Measurements from ENCODE around the gene ALS2CL. TPM values are rescaled to one million over a fixed set of nuclear protein-coding genes. Genes with fewer than 3 reads are reported as not detected.
"Not testable (repeated sequence)": the region's sequence is repeated elsewhere in the genome, so short reads cannot be mapped to it uniquely, and the experiment has no call there.

Gene ALS2CL
- total RNA-seq, 1 donor: 2.4 TPM

DNA sequence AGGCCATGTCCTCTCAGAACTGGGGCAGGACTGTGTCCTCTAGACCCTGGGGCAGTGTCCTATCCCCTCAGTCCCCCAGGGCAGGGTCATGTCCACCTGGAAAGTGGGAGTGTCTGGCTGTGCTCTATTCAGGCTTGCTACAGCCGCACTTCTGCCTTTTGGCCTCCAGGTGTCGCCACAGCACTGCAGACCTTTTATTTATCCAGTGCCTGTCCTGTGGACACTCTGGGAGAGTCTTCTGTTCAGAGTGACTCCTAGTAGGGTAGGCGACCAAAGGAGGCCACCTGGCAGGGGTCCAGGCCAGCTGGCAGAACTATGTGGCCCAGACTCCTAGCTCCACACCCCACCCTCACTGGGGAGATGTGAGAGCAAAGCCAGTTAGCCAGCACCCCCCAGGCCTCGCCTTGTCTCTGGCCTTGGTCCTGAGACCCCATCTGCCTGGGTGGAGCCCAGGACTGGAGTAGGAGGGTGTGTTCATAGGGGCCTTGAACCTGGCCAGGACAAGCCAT is 11.6 kb upstream of the ALS2CL start:
- peak; percentile 50 to 76 (median 61) for DNase-seq (ENCODE audit: low read depth in 2 of 3, low spot score in 2 of 3)

DNA sequence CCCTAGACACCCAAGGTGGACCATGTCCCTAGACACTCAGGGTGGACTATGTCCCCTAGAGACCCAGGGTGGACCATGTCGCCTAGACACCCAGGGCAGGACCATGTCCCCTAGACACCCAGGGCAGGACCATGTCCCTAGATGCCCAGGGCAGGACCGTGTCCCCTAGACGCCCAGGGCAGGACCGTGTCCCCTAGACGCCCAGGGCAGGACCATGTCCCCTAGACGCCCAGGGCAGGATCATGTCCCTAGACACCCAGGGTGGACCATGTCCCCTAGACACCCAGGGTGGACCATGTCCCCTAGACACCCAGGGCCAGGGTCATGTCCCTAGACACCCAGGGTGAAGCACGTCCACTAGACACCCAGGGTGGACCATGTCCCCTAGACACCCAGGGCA is 10.9 kb upstream of the ALS2CL start:
- not testable (repeated sequence) for DNase-seq (ENCODE audit: low read depth in 2 of 3, low spot score in 2 of 3)

DNA sequence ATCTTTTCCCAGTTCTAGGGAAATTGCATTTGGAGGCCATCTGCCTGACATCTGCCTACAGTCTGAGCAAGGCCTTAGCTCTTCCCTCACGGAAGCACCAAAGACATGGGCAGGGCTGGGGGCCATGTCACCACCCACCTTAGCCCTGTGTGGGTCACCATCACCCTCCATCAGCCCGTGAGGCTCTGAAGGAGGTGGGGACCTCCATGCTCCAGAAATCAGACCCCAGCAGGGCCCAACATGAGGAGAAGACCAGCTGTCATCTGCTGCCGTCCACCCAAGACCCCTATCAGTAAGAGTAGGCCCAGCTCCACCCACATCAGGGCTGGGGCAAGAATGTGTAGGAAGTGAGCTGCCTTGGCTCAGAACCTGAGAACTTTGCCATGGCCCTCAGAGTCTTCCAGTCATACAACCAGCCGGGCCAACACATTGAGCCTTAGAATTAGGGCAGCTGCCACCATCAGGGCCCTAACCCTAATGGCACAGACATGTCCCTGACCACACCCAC is 9.6 kb upstream of the ALS2CL start:
- DNase-seq (ENCODE audit: low read depth in 2 of 3, low spot score in 2 of 3): no peak

DNA sequence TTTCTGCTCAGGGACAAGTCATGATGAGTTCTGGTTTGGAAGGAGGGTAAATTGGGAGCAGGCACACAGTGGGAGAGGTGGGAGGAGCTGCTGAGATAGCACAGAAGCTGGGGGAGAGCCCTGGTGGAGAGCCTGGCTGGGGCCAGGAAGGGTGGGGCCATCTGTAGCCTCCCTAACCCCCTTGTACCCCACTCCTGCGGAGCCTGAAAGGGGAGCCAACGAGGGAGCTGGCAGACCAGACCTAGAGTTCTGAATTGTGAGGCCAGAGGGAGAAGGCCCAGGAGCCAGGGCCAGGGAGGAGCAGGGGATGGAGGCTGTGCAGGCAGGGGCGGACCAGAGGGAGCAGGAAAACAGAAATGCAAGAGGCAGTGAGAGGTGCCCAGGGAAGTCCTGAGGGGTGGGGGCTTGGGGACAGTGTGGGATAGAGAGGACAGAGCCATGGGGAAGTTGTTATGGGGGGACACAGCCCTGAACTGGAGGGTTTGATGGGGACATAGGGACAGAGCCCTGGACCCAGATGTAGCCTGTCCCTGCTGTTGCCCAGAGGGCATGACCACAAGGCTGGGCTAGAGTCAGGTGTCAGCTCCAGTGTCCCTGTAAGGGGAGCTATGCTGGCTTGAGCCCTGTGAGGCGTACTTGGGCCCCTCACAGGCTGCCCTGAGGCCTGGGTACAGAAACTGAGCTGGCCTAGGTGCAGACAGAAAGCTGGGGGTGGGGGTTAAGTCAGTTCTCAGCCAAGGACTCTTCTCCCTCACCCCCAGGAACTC is 8.9 kb upstream of the ALS2CL start:
- no peak for DNase-seq (ENCODE audit: low read depth in 2 of 3, low spot score in 2 of 3)

DNA sequence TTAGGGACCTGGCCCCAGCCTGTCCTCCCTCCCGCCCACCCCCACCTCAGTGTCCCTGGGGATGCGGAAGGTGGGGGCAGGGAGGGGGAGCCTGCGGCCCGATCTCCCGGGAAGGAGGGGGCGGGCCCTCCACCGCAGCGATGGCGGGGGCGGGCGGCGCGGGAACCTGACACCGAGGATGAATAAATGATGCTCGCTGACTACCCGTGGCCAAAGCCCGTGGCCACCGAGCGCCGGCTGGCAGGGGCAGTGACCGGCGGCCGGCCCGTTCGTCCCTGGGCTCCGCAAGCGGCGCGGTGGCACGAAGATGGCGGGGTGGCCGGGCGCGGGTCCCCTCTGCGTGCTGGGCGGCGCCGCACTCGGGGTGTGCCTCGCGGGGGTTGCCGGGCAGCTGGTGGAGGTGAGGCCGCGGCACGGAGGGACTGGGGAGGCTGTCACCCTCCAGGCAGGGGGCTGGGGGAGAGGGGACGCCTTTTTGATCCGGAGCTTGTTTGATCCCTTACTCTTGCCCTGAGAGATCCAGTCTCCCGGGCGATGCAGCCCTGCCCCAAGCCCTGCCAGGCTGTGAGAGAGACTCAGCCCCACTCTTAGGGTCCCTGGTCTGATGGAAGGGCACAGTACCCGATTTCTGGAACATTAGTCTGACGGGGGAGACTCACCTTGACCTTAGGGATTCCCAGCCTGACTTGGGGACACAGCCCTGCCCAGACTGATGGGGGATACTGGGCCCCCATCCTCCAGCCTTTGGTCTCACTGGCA is 7.9 kb upstream of the ALS2CL start, which contains the start of gene TMIE:
TMIE (plus strand) TSS at position 212 of the 759 bp plus-strand sequence; CDS start at position 308, 96 bp downstream.
- no peak for DNase-seq (ENCODE audit: low read depth in 2 of 3, low spot score in 2 of 3)

DNA sequence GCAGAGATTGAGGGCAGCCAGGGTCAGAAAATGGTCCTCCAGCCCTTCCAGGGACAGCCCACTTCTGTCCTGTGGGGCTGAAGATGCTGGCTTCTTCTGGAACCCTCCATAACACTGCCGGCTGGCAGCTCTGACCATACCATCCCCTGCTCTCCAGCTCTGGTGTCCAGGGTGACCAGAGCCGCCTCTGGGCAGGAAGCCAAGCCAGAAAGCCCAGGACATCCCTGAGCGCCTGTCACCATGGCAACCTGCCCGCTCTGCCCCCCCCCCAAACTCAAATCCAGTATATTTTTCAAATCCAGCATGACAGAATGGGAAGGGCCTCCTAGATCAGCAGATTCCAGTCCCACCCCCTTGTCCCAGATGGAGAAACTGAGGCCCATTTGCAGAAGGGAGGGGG is 7.3 kb upstream of the ALS2CL start:
- DNase-seq (ENCODE audit: low read depth in 2 of 3, low spot score in 2 of 3): no peak

DNA sequence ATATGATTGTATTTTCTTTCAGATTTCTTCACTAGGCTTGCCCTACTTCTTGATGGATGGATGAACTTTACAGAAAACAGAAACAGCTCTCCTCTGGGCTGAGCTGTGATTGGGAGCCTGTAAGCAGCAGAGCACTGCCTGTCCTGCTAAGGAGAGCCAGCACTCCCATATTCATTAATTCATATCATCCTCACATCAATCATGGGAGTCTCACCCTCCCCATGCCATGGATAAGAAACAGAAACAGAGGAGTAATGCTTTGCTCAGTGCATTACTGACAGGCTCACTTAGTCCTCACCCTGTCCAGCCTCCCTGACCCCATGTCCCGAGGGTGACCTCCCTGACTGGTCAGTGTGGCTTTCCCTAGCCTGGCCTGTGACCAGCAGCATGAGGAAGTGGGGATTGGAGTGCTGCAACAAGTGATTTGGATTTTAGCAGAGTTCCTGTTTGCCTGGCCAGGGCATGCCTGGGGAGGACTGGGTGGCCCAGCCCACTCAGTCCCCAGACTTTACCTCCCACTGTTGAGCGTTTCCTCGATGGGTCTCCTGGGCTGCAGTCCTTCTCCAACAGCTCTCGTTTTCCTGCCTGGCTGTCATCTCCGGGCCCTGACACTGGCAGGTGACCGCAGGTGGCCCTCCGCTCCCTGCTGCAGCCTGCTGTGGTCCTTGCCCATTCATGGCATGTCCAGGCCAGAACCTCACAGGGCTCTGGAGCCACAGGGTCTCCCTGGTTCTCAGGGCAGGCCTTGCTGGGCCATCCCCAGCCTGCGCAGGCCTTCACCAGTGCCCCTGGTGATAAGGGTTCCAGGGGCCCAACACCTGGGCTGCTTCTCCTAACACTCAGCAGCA is 6.4 kb upstream of the ALS2CL start:
- no peak for DNase-seq (ENCODE audit: low read depth in 2 of 3, low spot score in 2 of 3)

DNA sequence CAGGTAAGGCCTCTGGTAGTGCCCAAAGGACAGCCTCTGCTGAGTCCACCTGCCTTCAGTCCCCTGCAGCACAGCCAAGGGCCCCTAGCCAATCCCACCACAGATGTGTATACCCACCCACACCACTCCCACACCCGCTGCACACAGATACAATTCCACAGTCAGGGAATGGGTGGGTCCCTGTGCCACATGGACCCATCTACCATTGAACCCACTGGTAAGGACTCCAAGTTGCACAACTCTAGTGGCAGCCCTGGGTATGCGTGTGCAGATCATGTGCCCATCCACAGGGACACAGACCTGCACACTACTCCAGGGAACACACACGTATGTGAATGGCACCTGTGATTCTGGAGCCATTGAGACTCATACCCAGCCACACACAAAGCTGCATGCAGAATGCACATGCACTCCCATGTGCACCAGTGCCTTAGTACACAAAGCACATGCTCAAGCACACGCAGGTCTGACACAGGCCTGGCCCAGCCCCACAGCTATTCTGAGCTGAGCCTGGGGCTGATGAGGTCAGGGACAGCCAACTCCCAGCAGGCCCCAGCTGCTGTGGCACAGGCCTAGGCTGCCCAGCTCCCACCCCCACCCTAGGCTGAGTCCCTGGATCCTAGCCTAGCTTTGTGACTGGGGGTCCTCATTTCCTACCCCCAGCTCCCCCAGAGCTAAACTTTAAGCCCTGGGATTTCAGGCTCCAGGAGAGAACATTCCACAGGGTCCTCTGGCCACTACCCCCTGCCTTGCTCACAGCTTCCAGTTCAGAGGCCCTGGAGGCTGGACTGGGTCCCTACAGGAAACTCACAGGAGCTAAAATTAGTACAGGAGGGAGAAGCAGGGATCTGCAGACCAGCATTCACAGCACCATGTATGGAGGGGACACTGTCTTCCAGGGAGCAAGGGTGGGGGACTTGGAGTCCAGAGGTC is 2.7 kb upstream of the ALS2CL start:
- DNase-seq (ENCODE audit: low read depth in 2 of 3, low spot score in 2 of 3): no peak

DNA sequence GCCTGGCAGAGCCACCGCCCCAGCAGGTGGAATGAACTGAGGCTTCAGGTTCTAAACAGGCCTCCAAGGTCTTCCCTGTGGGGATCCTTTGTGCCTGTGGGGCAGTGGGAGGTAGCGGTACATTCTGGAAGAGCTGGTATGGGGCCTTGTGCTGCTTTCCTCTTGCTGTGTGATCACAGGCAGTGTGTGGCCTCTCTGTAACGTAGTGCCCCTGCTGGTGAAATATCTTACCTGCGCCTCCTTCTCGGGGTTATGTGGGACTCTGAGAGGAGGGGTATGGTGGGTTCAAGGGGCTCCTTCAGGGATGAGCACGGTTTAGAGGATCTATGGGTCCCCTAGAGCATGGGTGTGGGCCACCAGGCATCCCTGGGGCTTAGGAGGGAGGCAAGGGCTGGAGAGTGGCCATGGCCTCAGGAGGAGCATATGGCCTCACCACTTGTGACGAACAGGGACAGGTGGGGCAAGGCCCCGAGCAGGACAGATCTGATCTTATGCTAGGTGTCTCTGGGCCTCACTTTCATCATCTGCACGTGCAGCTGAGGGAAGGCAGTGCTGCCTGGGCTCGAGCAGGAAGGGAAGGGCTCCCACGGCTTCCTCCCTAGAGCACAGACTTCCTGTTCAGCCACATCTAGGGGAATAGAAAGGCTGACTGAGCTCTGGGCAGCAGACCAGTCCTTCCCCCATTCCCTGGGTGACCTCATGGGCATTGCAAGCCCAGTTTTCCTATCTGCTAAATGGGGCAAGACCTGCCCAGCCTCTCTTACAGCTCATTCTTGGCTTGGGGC is 1.9 kb upstream of the ALS2CL start:
- DNase-seq (ENCODE audit: low read depth in 2 of 3, low spot score in 2 of 3): peak; percentile 25 to 50 (median 38)

DNA sequence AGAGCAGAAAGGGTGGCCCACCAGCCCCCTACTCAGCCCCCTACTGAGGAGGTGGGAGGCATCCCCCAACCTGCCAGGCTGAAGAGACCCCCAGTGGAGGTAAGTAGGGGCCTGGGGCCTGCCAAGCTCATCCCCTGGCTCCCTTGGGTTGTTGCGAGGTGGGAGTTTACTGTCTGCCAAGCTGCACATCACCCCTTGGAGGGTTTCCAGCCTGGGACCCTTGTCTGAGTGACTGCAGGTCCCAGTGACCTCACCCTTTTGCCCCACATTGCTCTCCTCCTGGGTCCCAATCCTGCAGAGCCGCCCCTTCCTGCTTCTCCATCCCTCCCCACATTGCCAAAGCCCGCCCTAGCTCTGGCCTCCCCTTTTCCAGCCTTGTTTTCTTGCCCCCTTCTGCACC is 1.0 kb upstream of the ALS2CL start:
- no peak for DNase-seq (ENCODE audit: low read depth in 2 of 3, low spot score in 2 of 3)

DNA sequence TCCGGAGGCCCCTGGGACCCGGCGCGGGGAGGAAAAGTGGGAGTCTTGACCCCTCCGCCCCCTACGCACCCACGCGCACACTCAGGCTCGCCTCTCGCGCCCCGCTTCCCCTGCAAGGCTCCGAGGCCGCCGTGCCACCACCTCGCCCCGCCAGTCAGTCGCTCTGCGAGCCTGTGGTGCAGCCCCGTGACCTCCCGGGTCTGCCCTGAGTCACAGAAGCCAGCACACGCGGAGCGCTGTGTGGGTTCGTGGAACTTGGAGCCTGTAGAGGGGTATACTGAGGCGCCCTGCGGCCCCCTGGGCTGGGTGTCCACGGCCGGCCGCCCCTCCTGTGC is 380 bp upstream of the ALS2CL start:
- DNase-seq (ENCODE audit: low read depth in 2 of 3, low spot score in 2 of 3): peak; percentile 37 to 54 (median 54)

DNA sequence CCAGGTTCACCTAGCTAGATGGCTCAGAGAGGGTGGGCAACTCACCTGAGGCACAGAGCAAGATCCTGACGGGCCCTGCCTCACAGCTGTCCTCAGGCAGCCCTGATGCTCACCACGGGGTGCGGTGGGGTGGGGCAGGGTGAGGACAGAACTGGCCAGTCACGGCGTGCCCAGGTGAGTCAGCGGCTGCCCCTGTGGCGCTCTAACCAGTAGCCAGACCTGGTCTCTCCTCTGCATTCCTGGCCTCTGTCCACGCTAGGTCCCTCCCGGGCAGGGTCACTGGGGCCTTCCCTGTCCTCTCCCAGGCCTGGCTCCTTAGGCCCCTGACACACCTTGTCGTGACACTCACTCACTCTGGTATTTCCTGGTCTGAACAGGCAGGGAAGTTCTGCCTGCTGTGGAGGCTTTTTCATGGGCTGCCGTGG is 901 bp downstream of the ALS2CL start:
- no peak for DNase-seq (ENCODE audit: low read depth in 2 of 3, low spot score in 2 of 3)

DNA sequence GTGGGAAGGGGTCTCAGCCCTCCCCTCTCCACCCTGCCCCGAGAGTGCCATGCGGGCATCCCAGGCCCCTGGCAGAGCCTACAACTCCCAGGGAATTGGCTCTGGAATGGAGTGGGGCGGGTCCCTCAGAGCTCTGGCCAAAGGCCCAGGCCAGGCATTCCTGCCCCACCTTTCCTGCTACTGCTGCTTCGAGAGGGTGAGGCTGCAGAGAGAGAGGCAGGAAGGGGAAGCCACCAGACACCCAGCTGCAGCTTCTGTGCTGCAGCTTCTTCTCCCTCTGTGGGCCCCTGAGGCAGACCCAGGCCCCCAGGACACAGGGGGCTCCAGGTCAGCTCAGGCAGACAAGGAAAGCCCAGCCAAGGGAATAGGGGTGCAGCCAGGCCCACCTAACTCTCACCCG is 2.7 kb downstream of the ALS2CL start:
- peak in 1 of 3 donors; percentile 38 for DNase-seq (ENCODE audit: low read depth in 2 of 3, low spot score in 2 of 3)

DNA sequence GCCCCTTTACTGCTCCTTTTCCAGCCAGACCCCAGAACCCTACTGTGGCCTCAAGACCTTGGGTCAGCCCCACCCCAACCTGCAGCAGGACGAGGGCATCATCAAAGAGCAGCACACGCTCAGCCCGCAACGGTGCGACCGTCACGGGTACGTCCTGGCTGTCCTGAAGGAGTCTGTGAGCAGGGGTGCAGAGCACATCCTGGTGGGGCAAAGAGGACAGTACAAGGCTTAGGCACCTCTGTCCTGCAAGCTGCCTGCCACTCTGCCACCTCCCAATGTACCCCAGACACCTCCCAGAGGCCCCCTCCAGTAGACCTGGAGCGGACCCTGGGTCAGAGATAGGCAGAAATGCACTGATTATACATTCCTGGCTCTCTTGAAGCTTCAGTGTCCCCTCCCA is 8.0 kb downstream of the ALS2CL start:
- DNase-seq (ENCODE audit: low read depth in 2 of 3, low spot score in 2 of 3): no peak

DNA sequence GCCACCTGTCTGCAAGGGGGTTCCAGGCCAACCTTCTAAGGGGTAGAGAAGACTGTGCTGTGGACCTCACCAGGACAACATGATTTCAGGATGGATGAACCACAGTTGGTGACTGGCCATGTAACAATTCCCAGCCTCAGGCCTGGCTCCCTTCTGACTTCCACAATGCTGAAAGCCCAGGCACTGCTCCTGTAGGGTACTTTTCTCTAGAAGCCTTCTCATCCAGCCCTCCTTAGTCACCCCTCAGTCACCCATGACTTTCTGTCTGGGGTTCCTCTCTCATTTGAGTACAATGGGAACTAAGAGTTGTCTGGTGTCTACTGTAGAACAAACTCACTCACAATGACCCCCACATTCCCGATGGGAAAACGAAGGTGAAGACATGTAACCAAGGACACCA is 8.6 kb downstream of the ALS2CL start:
- no peak for DNase-seq (ENCODE audit: low read depth in 2 of 3, low spot score in 2 of 3)

DNA sequence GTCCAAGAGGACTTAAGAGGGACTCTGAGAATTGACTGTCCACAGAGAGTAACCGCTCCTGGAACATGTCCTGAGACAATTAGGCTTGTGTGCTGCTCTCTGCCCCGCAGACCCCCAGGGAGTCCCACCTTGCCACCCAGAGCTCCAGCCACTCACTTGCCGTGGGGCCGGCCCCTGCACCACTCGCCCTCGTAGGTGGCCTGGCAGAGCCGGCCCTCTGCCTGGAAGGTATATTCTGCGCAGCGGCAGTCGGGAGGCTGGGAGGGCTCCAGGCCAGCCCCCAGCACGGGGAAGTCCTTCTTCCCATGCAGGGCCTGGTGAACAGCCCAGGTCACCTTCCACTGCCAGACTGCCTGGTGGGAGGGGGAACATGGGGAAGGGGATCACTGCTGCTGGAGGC is 10.5 kb downstream of the ALS2CL start:
- DNase-seq (ENCODE audit: low read depth in 2 of 3, low spot score in 2 of 3): no peak

DNA sequence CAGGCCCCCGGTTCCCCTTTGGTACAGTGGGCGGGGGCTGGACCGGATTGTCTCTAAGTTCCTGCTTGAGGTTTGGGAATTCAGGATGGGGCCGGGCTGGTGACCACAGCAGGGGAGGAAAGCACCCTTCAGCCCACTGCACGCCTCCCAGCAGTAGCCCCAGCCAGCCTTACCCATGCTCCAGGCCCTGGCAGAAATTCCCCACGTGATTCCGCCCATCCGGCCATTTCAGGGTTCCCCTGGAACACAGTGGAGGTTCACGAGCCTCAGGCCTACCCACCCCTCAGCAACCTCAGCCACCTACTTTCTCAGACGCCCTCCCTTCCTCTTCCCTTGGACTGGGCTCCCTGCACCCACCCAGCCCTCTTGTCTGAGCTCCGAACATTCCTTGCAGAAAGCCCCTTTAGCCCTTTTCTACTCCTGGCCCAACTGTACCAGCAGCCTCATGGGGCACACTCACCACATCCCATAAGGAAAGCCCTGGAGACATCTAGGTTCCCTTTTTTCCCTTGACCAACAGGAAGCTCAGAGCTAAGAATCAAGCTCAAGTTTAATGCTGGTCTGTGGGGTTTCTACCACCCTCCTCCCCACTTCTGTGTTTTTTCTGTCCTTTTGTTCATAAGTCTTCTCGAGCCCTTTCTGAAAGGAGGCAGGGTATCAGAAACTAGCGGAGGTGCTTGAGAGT is 11.5 kb downstream of the ALS2CL start:
- DNase-seq (ENCODE audit: low read depth in 2 of 3, low spot score in 2 of 3): no peak

DNA sequence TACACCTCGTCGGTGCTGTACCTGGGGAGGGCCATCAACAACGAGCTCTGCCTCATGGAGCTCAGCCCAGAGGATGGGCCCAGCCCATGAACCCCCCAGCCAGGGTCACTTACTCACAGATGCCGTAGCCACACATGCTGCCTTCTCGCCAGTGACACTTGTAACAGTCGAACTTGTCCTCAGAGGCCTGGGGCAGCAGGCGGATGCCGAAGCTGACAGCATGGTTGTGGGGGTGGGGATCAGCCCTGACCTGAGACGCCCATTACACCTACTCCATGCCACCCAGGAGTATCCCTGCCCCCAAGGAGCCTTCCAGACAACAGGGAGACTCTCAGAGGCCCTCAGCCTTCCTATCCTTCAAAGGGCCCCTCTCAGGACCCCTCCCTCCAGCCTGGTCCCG is 12.1 kb downstream of the ALS2CL start:
- no peak for DNase-seq (ENCODE audit: low read depth in 2 of 3, low spot score in 2 of 3)
